Fibroblast of the aortic adventitia (primary cell): ENCODE results near the gene HYAL3. TPM values are rescaled to one million over a fixed set of nuclear protein-coding genes. Genes with fewer than 3 reads are reported as not detected.
"Not testable (repeated sequence)": the region's sequence is repeated elsewhere in the genome, so short reads cannot be mapped to it uniquely, and the experiment has no call there.

ENCODE experiments used
- DNase-seq: peaks from one replicate; pipeline ENCODE4 v3.0.0-alpha.2; 2010; ENCODE audit warnings: low read depth
- H3K4me3 ChIP-seq: 2 replicates; pipeline ENCODE4 v1.5.1; 2011; ENCODE audit warnings: low read depth, mild to moderate bottlenecking, control low read depth, low read length, moderate library complexity
- CTCF ChIP-seq: IDR thresholded peaks from 2 replicates; pipeline ENCODE4 v1.5.1; 2011; ENCODE audit warnings: mild to moderate bottlenecking, low read length, control low read depth, inconsistent platforms; ENCODE audit not compliant: insufficient read depth
- total RNA-seq: library from RNA; depleted of rRNA; stranded (reverse); fragments of >200 nt; gene quantifications from 2 replicates; pipeline ENCODE4 v1.2.3, GENCODE V29; 2012; ENCODE audit warnings: low replicate concordance

Gene HYAL3
- total RNA-seq, 1 donor, result 3.1 TPM

- DNase-seq, result no peak
- no peak for TF ChIP-seq CTCF
- H3K4me3 ChIP-seq, result no peak overlapping the region
These were observed 15.6 kb upstream of the HYAL3 start for GRCh38 chr3:50314816-50315215.

- no peak for TF ChIP-seq CTCF
- no peak for DNase-seq
- H3K4me3 ChIP-seq, result no peak overlapping the region
These were observed 15.1 kb upstream of the HYAL3 start for GRCh38 chr3:50314342-50314741.

GRCh38 chr3:50312041-50312440, 12.8 kb upstream of the HYAL3 start:
- DNase-seq, H3K4me3 ChIP-seq: not testable (repeated sequence)

GRCh38 chr3:50304601-50305000, 5.4 kb upstream of the HYAL3 start:
- no peak overlapping the region for H3K4me3 ChIP-seq
- TF ChIP-seq CTCF, result no peak
- DNase-seq, result no peak

GRCh38 chr3:50303013-50303815, 4.0 kb upstream of the HYAL3 start, which contains the start of gene HYAL1:
Gene HYAL1 (minus strand): TSS chr3:50303574. CDS start chr3:50302956, 618 bp downstream.
- TF ChIP-seq CTCF, result no peak
- no peak within 1 kb of the TSS for H3K4me3 ChIP-seq
- DNase-seq, result peak; percentile 30

GRCh38 chr3:50302095-50303012, 3.1 kb upstream of the HYAL3 start:
- DNase-seq, result no peak
- H3K4me3 ChIP-seq, result no peak overlapping the region
- no peak for TF ChIP-seq CTCF

- TF ChIP-seq CTCF, result no peak
These were observed 1.6 kb upstream of the HYAL3 start for GRCh38 chr3:50300681-50301254.

More at GRCh38 chr3:50300681-50301254, 1.6 kb upstream of the HYAL3 start:
- no peak for DNase-seq
- no peak overlapping the region for H3K4me3 ChIP-seq
